Measurements from ENCODE around the gene C4BPA.

C4BPA gene

DNA sequence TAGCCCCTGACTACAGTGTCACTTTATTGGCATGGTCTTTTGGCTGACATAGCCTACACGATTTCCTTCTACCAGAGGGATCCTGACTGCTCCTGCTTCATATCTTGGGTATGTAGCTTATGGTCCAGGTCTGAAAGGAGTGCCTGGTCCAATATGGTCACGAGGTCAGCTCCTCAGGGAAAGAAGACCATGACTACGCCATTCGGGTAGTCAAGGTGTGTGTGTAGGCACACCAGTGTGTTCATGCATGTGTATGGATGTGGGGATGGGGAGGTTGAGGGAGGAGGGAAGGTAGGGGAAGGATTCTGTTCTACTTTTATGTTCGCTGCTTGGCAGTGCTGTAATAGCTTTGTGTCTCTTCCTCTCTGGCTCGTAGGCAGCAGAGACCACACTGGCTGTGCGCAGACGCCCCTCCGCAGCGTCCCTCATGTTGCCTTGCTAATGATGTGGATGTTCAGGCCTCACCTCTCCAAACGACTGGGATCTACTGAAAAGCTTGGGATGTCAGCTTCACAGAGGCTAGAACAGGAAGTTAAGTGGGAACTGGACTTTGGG lies 25.4 kb upstream of the C4BPA start:
- Histone ChIP-seq H2AFZ (ENCODE audit: low read depth, low read length, severe bottlenecking) (no peak overlapping the region), H3F3A (ENCODE audit: insufficient read depth) (no peaks in the 10 kb centered on the region), H3K9ac (ENCODE audit: low read length) (no peak overlapping the region), H3K36me3 (ENCODE audit: low read length) (no peaks in the 10 kb centered on the region), H3K27me3 (ENCODE audit: low read length) (no peaks in the 10 kb centered on the region), H3K4me3 (ENCODE audit: insufficient read depth, low read length, poor library complexity, severe bottlenecking) (no peak overlapping the region), H3K9me2 (replicated peaks; ENCODE audit: insufficient read depth, low read length) (no peaks in the 10 kb centered on the region), H3K79me2 (ENCODE audit: insufficient read depth, low read length) (no peaks in the 10 kb centered on the region), H3K27ac (ENCODE audit: low read depth, low read length) (no peak overlapping the region), H3K4me2 (ENCODE audit: low read depth, low read length, poor library complexity, severe bottlenecking) (no peak overlapping the region), H4K20me1 (ENCODE audit: low read depth, low read length) (no peaks in the 10 kb centered on the region), H3K9me3 (ENCODE audit: insufficient read depth, low read length) (no peaks in the 10 kb centered on the region)
- no peak for TF ChIP-seq EZH2phosphoT487 (conservative IDR thresholded peaks at IDR 0.05; ENCODE audit: low read length)
- TF ChIP-seq, protein P1, sequence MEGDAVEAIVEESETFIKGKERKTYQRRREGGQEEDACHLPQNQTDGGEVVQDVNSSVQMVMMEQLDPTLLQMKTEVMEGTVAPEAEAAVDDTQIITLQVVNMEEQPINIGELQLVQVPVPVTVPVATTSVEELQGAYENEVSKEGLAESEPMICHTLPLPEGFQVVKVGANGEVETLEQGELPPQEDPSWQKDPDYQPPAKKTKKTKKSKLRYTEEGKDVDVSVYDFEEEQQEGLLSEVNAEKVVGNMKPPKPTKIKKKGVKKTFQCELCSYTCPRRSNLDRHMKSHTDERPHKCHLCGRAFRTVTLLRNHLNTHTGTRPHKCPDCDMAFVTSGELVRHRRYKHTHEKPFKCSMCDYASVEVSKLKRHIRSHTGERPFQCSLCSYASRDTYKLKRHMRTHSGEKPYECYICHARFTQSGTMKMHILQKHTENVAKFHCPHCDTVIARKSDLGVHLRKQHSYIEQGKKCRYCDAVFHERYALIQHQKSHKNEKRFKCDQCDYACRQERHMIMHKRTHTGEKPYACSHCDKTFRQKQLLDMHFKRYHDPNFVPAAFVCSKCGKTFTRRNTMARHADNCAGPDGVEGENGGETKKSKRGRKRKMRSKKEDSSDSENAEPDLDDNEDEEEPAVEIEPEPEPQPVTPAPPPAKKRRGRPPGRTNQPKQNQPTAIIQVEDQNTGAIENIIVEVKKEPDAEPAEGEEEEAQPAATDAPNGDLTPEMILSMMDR (IDR thresholded peaks at IDR 0.05; ENCODE audit: insufficient read depth, low read length, poor library complexity, severe bottlenecking), result no peak

DNA sequence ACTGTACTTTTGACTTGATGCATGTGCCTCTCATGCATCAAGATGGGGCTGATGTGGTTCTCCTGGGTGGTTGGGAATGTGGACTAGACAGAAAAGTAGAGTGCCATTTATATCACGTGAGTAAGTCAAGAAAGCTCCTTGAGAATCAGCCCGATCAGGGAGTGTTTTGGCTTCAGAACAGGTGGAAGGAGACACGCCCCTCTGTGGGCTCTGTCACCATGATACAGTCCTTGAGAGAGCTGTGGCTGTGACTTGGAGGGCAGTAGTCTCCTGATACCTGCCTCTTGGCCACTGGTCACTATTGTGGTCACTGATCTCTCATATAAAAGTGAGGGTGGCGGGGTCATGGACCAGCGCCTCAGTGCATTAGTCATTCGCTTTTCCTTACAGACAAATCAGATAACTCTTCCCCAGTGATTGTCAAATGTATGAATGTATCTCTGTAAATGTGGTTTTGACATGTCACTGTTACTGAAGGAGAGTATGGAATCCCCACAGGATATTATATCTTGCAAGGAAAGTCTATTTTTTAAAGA lies 24.3 kb upstream of the C4BPA start:
- H3K27ac ChIP-seq (ENCODE audit: low read depth, low read length), result no peak overlapping the region
- no peaks in the 10 kb centered on the region for H3K79me2 ChIP-seq (ENCODE audit: insufficient read depth, low read length)
- H3K27me3 ChIP-seq (ENCODE audit: low read length), result no peaks in the 10 kb centered on the region
- H3K4me3 ChIP-seq (ENCODE audit: insufficient read depth, low read length, poor library complexity, severe bottlenecking), result no peak overlapping the region
- H3F3A ChIP-seq (ENCODE audit: insufficient read depth), result no peaks in the 10 kb centered on the region
- H3K36me3 ChIP-seq (ENCODE audit: low read length), result no peaks in the 10 kb centered on the region
- H3K9me3 ChIP-seq (ENCODE audit: insufficient read depth, low read length), result no peaks in the 10 kb centered on the region
- H3K4me2 ChIP-seq (ENCODE audit: low read depth, low read length, poor library complexity, severe bottlenecking), result no peak overlapping the region
- no peak for TF ChIP-seq EZH2phosphoT487 (conservative IDR thresholded peaks at IDR 0.05; ENCODE audit: low read length)
- TF ChIP-seq, protein P1 (IDR thresholded peaks at IDR 0.05; ENCODE audit: insufficient read depth, low read length, poor library complexity, severe bottlenecking), result no peak
- H2AFZ ChIP-seq (ENCODE audit: low read depth, low read length, severe bottlenecking), result no peak overlapping the region
- no peaks in the 10 kb centered on the region for H3K9me2 ChIP-seq (replicated peaks; ENCODE audit: insufficient read depth, low read length)
- no peaks in the 10 kb centered on the region for H4K20me1 ChIP-seq (ENCODE audit: low read depth, low read length)
- H3K9ac ChIP-seq (ENCODE audit: low read length), result no peak overlapping the region

DNA sequence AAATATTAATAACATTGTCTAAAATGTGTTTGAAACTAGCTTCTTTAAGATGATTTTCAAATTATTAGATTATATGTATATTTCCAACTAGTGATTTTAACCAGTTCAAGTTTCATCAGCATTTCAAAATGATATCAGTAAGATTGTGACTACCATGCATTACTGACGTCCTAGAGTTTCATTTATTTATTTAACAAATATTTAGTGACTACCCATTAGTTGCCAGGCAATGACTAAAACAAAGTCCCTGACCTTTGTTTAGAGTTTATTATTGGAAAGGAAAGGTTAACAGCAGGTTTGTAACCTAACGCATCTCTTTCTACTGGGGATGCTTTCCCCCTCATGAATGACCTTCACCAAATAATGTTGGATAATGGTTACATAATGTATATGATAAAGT lies 22.9 kb upstream of the C4BPA start:
- no peaks in the 10 kb centered on the region for H3K79me2 ChIP-seq (ENCODE audit: insufficient read depth, low read length)
- TF ChIP-seq, protein P1 (IDR thresholded peaks at IDR 0.05; ENCODE audit: insufficient read depth, low read length, poor library complexity, severe bottlenecking), result no peak
- no peak overlapping the region for H2AFZ ChIP-seq (ENCODE audit: low read depth, low read length, severe bottlenecking)
- H3K36me3 ChIP-seq (ENCODE audit: low read length), result no peaks in the 10 kb centered on the region
- no peaks in the 10 kb centered on the region for H3K27me3 ChIP-seq (ENCODE audit: low read length)
- no peak overlapping the region for H3K4me3 ChIP-seq (ENCODE audit: insufficient read depth, low read length, poor library complexity, severe bottlenecking)
- H3F3A ChIP-seq (ENCODE audit: insufficient read depth), result no peaks in the 10 kb centered on the region
- no peak overlapping the region for H3K27ac ChIP-seq (ENCODE audit: low read depth, low read length)
- H4K20me1 ChIP-seq (ENCODE audit: low read depth, low read length), result no peaks in the 10 kb centered on the region
- no peak overlapping the region for H3K9ac ChIP-seq (ENCODE audit: low read length)
- no peaks in the 10 kb centered on the region for H3K9me3 ChIP-seq (ENCODE audit: insufficient read depth, low read length)
- H3K4me2 ChIP-seq (ENCODE audit: low read depth, low read length, poor library complexity, severe bottlenecking), result no peak overlapping the region
- H3K9me2 ChIP-seq (replicated peaks; ENCODE audit: insufficient read depth, low read length), result no peaks in the 10 kb centered on the region
